PC-9 (cell line): ENCODE data around the gene DNAJB1.

Experiments used
- EZH2 ChIP-seq: fragments of 200-600 bp; sonication (generic); IDR thresholded peaks from 2 replicates; pipeline ENCODE4 v1.8.0; 2017; ENCODE audit warnings: antibody characterized with exemption, low read depth
- TF ChIP-seq, protein P1 (sequence below): fragments of 200-600 bp; sonication (generic); conservative IDR thresholded peaks from 2 replicates; pipeline ENCODE4 v1.6.1; 2017; ENCODE audit warnings: mixed run types, antibody characterized with exemption, mild to moderate bottlenecking, moderate library complexity

DNA sequence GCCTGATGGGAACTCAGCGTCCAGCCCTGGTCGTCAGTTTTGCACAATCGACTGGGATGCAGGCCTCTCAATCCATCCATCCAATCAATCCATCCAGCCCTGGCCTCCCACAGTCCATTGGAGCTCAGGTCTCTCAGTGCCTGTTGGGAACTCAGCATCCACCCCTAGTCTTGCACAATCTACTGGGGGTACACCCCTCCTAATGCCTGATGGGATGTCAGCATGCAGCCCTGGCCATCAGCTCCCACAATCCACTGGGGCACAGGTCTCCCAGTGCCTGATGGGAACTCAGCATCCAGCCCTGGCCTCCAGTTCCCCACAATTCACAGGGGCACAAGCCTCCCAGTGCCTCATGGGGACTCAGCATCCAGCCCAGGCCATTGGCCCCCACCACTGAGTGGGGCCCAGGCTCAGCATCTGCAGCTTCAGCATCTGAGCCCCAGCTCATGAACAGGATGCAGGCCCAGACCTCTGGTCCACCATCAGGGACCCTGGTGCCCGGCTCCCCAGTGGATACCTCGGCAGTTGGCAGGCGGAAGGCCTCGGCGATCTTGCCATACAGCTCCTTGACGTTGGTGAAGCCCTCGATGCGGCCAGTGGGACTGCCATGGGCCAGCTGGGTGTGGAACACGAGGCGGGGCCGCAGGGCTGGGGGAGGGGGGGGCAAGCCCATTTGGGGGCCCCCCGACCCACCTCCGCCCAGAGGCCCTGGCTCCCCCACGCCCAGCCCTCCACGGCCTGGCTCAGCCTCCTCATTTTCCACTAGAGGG lies 35.8 kb downstream of the DNAJB1 start:
- TF ChIP-seq, protein P1, sequence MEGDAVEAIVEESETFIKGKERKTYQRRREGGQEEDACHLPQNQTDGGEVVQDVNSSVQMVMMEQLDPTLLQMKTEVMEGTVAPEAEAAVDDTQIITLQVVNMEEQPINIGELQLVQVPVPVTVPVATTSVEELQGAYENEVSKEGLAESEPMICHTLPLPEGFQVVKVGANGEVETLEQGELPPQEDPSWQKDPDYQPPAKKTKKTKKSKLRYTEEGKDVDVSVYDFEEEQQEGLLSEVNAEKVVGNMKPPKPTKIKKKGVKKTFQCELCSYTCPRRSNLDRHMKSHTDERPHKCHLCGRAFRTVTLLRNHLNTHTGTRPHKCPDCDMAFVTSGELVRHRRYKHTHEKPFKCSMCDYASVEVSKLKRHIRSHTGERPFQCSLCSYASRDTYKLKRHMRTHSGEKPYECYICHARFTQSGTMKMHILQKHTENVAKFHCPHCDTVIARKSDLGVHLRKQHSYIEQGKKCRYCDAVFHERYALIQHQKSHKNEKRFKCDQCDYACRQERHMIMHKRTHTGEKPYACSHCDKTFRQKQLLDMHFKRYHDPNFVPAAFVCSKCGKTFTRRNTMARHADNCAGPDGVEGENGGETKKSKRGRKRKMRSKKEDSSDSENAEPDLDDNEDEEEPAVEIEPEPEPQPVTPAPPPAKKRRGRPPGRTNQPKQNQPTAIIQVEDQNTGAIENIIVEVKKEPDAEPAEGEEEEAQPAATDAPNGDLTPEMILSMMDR = no peak
- TF ChIP-seq EZH2 = no peak
